A549 (cell line): ENCODE results near the gene MRPL58. TPM values are rescaled to one million over a fixed set of nuclear protein-coding genes. Genes with fewer than 3 reads are reported as not detected.

Experiments
- ATAC-seq, 2 experiments: fragments of 200-7000 bp in 1 of 2; fragments of >200 bp in 1 of 2; cut with Nextera tagmentation in 1 of 2; cut with Tn5 transposase in 1 of 2; 3 replicates each; pipeline versions ENCODE4 v1.8.0 to v1.9.1; 2018 to 2020; ENCODE audit warnings: mild to moderate bottlenecking in 1 of 2, moderate library complexity in 1 of 2
- CTCF ChIA-PET: fragments of 300-600 bp; sonication (Branson Sonifier 250); formaldehyde crosslinking; extraction: SDS; loops from one replicate; lab custom pipeline; 2021; ENCODE audit warnings: antibody characterized with exemption, inconsistent platforms; lab: Yijun Ruan, JAX
- POLR2A ChIA-PET: fragments of 350-600 bp; formaldehyde crosslinking; extraction: SDS; loops from one replicate; lab custom pipeline; 2021; ENCODE audit warnings: antibody characterized with exemption, inconsistent platforms; lab: Yijun Ruan, JAX
- DNase-seq, 2 experiments: peaks; one replicate each; pipeline versions ENCODE4 v3.0.0 to v3.0.0-alpha.2; 2011 to 2016; ENCODE audit warnings: low read depth in 1 of 2, low spot score in 1 of 2
- FAIRE-seq: peaks from 2 replicates; lab custom pipeline; 2011; peaks lifted over from hg19 to GRCh38; lab: Jason Lieb, UNC
- H3K27ac ChIP-seq, 2 experiments: fragments of >200 bp; sonication (Bioruptor Twin); formaldehyde crosslinking; 3 replicates each; pipeline ENCODE4 v1.5.1; 2016 to 2017
- H3K4me1 ChIP-seq: fragments of >200 bp; sonication (Bioruptor Twin); formaldehyde crosslinking; 3 replicates; pipeline ENCODE4 v1.6.1; 2016
- H3K4me2 ChIP-seq: fragments of >200 bp; sonication (Bioruptor Twin); formaldehyde crosslinking; 3 replicates; pipeline ENCODE4 v1.6.1; 2016
- H3K4me3 ChIP-seq: fragments of >200 bp; sonication (Bioruptor Twin); formaldehyde crosslinking; 3 replicates; pipeline ENCODE4 v1.5.1; 2016
- H3K9me3 ChIP-seq: fragments of >200 bp; sonication (Bioruptor Twin); formaldehyde crosslinking; 3 replicates; pipeline ENCODE4 v1.6.1; 2016
- ATOH8 ChIP-seq: fragments of 250-450 bp; sonication (Bioruptor Pico); IDR thresholded peaks from 2 replicates; pipeline ENCODE4 v1.5.0; 2020; ENCODE audit warnings: low read depth, mild to moderate bottlenecking, moderate library complexity
- CTCF ChIP-seq: fragments of >200 bp; sonication (Bioruptor Twin); formaldehyde crosslinking; IDR thresholded peaks from 3 replicates; pipeline ENCODE4 v1.5.1; 2016
- E2F6 ChIP-seq: IDR thresholded peaks from 2 replicates; pipeline ENCODE4 v1.6.1; 2012; ENCODE audit warnings: low read depth, borderline replicate concordance
- ELK1 ChIP-seq: fragments of 150-350 bp; IDR thresholded peaks from 2 replicates; pipeline ENCODE4 v1.6.1; 2014; ENCODE audit warnings: low read depth, mild to moderate bottlenecking, low read length
- FOSB ChIP-seq: fragments of 250-450 bp; sonication (Bioruptor Pico); IDR thresholded peaks from 2 replicates; pipeline ENCODE4 v1.5.0; 2020; ENCODE audit warnings: mild to moderate bottlenecking, moderate library complexity
- FOXS1 ChIP-seq: fragments of 250-450 bp; sonication (Bioruptor Pico); IDR thresholded peaks from 2 replicates; pipeline ENCODE4 v1.5.0; 2020; ENCODE audit warnings: mild to moderate bottlenecking, moderate library complexity
- HOXB13 ChIP-seq: fragments of 250-450 bp; sonication (Bioruptor Pico); IDR thresholded peaks from 2 replicates; pipeline ENCODE4 v1.5.0; 2020; ENCODE audit warnings: low read depth, mild to moderate bottlenecking, moderate library complexity
- MAFK ChIP-seq: fragments of 450-650 bp; IDR thresholded peaks from 2 replicates; pipeline ENCODE4 v1.6.1; 2014; ENCODE audit not compliant: partially characterized antibody
- MAX ChIP-seq: IDR thresholded peaks from 2 replicates; pipeline ENCODE4 v1.6.1; 2012
- PHF8 ChIP-seq: fragments of 200-600 bp; sonication (generic); IDR thresholded peaks from 2 replicates; pipeline ENCODE4 v1.6.1; 2016; ENCODE audit warnings: low read depth, mild to moderate bottlenecking, antibody characterized with exemption, moderate library complexity, borderline replicate concordance
- RAD21 ChIP-seq, 2 experiments: fragments of >200 bp in 1 of 2; sonication (Bioruptor Twin) in 1 of 2; formaldehyde crosslinking in 1 of 2; IDR thresholded peaks in 1 of 2; conservative IDR thresholded peaks in 1 of 2; 2 replicates in 1 of 2; 3 replicates in 1 of 2; pipeline ENCODE4 v1.6.1; 2012 to 2018; ENCODE audit warnings: inconsistent platforms in 1 of 2
- RFX5 ChIP-seq: fragments of 450-650 bp; IDR thresholded peaks from 2 replicates; pipeline ENCODE4 v1.7.1; 2014; ENCODE audit warnings: antibody characterized with exemption, mild to moderate bottlenecking, moderate library complexity
- SMC3 ChIP-seq: fragments of >200 bp; sonication (Bioruptor Twin); formaldehyde crosslinking; IDR thresholded peaks from 3 replicates; pipeline ENCODE4 v1.6.1; 2018; ENCODE audit warnings: inconsistent platforms
- WGBS: methylation state at CpG from one replicate; pipeline ENCODE4 v1.1.6; 2017; ENCODE audit errors: missing lambda C conversion rate; 5-methylcytosine and 5-hydroxymethylcytosine counted together
- polyA plus RNA-seq, 4 experiments: library from polyadenylated mRNA; depleted of rRNA in 3 of 4; stranded (reverse); fragments of >200 nt; fragmentation: RNase III in 1 of 4; extraction: RNeasy Plus Mini Kit Qiagen cat#74134 plus additional on column Dnase treatment in 1 of 4; gene quantifications; 2 replicates in 3 of 4; 3 replicates in 1 of 4; pipeline ENCODE4 v1.2.3, GENCODE V29; 2011 to 2017

The MRPL58 gene
- polyA plus RNA-seq, 2 of the 4 experiments (the other 2 are of a cell fraction), result 89.4 to 127 TPM

- DNase-seq (no peak), ATAC-seq (no peak), FAIRE-seq (no peak)
- ChIA-PET POLR2A (interaction anchor here (0.7 kb wide), 1 partner anchor 20 kb away, joined by 3 read pairs; no protein-coding TSS in a partner anchor), CTCF (interaction anchor here (1.7 to 81.8 kb wide), 3 partner anchors 18 to 150 kb away, joined by 6 to 3429 read pairs (median 7); partner anchors contain the start of genes ARMC7 and NT5C)
- H3K4me1 ChIP-seq, result peaks cover 10% of the 10 kb centered on the region
- no peaks in the 10 kb centered on the region for H3K9me3 ChIP-seq
- no peak overlapping the region for H3K27ac ChIP-seq
- H3K4me2 ChIP-seq, result no peak overlapping the region
- H3K4me3 ChIP-seq, result no peak overlapping the region
- 85% methylated on average over 2 of the region's 2 CpGs for WGBS
- TF ChIP-seq ELK1 (no peak), PHF8 (no peak), RFX5 (no peak), RAD21 (conservative IDR thresholded peaks at IDR 0.05 in 1 of 2, IDR thresholded peaks at IDR 0.05 in 1 of 2) (no peak), HOXB13 (CRISPR knock-in tag) (no peak)
Observed at GRCh38 chr17:75051941-75052340, 39.5 kb downstream of the MRPL58 start.

- POLR2A ChIA-PET, result interaction anchor here (0.5 to 1.6 kb wide), 11 partner anchors 10 to 202 kb away, joined by 3 to 7 read pairs (median 4); partner anchors contain the start of genes ARMC7, GGA3, JPT1 and KCTD2
- Histone ChIP-seq H3K4me1 (no peaks in the 10 kb centered on the region), H3K4me3 (no peak overlapping the region), H3K4me2 (no peak overlapping the region), H3K9me3 (no peaks in the 10 kb centered on the region), H3K27ac (no peak overlapping the region)
- FAIRE-seq, result peak; percentile 98
- DNase-seq, result peak in 1 of 2 experiments; percentile 70
- 72% methylated on average over 25 of the region's 25 CpGs for WGBS
- peak; percentile 77 to 85 for ATAC-seq
- TF ChIP-seq CTCF (peak; percentile 62), RAD21 (conservative IDR thresholded peaks at IDR 0.05 in 1 of 2, IDR thresholded peaks at IDR 0.05 in 1 of 2) (peak; percentile 62 to 71), SMC3 (peak; percentile 66), MAX (peak; percentile 46; the same call in 1 of the 2 replicates), FOXS1 (CRISPR knock-in tag) (no peak), FOSB (no peak)
- CTCF ChIA-PET, result interaction anchor here (0.6 to 81.8 kb wide), 37 partner anchors 11 to 1073 kb away, joined by 3 to 3429 read pairs (median 5); partner anchors contain the start of genes ARMC7, HID1, MIF4GD and NT5C
Observed at GRCh38 chr17:75059369-75060345, 47.2 kb downstream of the MRPL58 start.

- Histone ChIP-seq H3K9me3 (no peaks in the 10 kb centered on the region), H3K4me1 (no peaks in the 10 kb centered on the region), H3K4me3 (no peak overlapping the region), H3K27ac (no peak overlapping the region)
- ChIA-PET CTCF (interaction anchor here (0.6 to 81.8 kb wide), 28 partner anchors 12 to 352 kb away, joined by 3 to 3429 read pairs (median 6); partner anchors contain the start of genes ARMC7, HID1, MIF4GD and NT5C), POLR2A (interaction anchor here (0.5 to 1.6 kb wide), 9 partner anchors 13 to 201 kb away, joined by 3 to 7 read pairs (median 3); partner anchors contain the start of genes ARMC7, GGA3, JPT1 and KCTD2)
- FAIRE-seq (no peak), DNase-seq (no peak)
- 93% methylated on average over 26 of the region's 26 CpGs for WGBS
- TF ChIP-seq E2F6 (no peak), MAFK (no peak), ATOH8 (CRISPR knock-in tag) (no peak)
- TF ChIP-seq, all 56 proteins: peak for 0
- H3K4me2 ChIP-seq, result no peak overlapping the region
- no peak for ATAC-seq
Observed at GRCh38 chr17:75060434-75061054, 48.1 kb downstream of the MRPL58 start.
